ENCODE data around the gene SKI.

The SKI gene

DNA sequence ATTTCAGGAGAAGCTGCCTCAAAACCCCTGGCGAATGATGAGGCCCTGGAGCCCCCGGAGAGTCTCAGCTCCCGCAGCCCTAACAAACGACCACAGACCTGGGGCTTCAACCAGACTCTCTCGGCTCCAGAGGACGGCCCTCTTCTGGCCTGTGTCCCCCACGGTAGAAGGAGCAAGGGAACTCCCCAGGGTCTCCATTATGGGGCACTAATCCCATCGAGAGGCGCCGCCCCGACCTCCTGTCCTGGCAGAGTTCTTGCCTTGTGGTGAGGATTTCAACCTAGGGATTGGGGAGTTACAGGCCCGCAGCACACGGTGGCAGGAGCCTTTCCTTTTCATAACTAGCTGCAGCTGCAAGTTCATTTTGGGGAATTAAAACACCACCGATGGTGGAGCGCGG is 39.8 kb upstream of the SKI start:
- Mint-ChIP-seq H3K4me3 (no peak overlapping the region), H3K9me3 (no peaks in the 10 kb centered on the region), H3K36me3 (ENCODE audit: low read depth) (peaks cover 1% of the 10 kb centered on the region), H3K27ac (no peak overlapping the region), H3K27me3 (ENCODE audit: low read depth) (no peaks in the 10 kb centered on the region), H3K4me1 (ENCODE audit: low read depth) (peaks cover 2% of the 10 kb centered on the region)
- no peak for DNase-seq (ENCODE audit: low spot score)

DNA sequence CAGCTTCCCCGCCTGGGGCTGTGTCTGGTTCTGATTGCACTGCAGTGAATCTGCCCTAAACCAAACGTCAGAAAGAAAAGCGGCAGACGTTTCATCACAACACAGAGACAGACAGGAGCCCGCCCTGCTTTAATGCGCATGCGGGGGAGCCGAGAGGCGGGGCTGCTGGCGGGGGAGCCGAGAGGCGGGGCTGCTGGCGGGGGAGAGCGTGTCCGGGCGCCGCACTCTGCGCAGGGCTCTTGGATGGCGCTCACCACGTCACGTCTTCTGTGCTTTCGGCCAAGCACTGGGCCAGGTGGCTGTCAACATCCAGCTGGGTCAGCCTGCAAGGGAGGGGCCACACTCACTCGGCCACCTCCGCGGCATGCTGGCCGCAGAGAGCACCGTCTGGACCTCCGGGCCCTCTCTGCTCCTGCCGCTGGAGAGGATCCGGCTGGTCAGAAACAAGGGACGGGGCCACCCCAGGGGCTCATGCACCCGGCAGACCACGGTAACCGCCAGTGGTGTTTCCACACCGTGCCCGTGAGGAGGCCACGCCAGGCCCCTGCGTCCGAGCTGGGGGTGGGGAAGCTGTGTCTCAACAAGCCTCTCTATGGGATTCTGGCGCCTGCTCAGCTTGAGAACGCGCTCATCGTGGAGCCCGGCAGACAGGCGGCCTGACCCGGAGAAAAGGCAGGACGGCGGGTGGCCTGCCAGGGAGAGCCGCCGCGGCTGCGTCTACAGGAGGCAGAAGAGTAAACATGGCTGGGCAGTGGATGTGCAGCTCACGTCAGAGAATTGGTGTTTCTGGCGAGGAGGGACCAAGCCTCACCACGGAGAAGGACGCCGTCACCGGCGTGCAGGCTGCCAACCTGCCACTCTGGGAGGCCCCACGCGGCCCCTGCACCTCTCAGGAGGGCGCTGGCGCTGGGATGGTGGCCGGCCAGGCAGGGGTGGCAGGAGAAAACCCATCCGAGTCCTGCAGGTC is 38.4 kb upstream of the SKI start:
- peak overlapping the region; percentile 63 for H3K4me3 Mint-ChIP-seq

DNA sequence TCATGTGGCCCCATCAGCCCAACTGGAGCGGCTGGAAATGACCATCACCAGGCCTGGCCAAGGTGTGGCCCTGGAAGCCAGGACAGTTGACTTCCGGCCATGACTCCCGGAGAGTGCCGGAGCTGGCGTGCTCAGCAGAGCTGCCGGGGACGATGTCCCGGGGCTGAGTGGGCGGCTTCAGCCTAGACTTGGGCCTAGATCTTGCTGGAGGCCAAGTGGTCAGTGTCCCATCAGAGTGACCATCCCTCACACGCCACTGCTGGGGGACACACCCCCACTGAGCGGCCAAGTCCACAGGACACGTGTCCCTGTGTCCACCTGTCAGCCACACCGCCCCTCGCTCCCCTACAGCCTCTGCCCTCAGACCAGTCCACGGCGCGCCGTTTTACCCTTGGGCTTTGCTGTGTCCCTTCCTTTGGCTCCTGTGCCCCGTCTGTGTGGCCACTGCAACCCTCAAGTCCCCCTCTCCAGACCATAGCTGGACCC is 37.6 kb upstream of the SKI start:
- H3K27me3 Mint-ChIP-seq (ENCODE audit: low read depth), result no peaks in the 10 kb centered on the region
- no peak overlapping the region for H3K27ac Mint-ChIP-seq
- peaks cover 1% of the 10 kb centered on the region for H3K36me3 Mint-ChIP-seq (ENCODE audit: low read depth)
- H3K4me1 Mint-ChIP-seq (ENCODE audit: low read depth), result peaks cover 2% of the 10 kb centered on the region
- no peak overlapping the region for H3K4me3 Mint-ChIP-seq
- H3K9me3 Mint-ChIP-seq, result no peaks in the 10 kb centered on the region
- no peak for DNase-seq (ENCODE audit: low spot score)

More for the DNA sequence above, 38.4 kb upstream of the SKI start:
- peak; percentile 76 for DNase-seq (ENCODE audit: low spot score)
- Mint-ChIP-seq H3K4me1 (ENCODE audit: low read depth) (peaks cover 2% of the 10 kb centered on the region), H3K9me3 (no peaks in the 10 kb centered on the region), H3K27ac (peak overlapping the region; percentile 85), H3K36me3 (ENCODE audit: low read depth) (peaks cover 1% of the 10 kb centered on the region), H3K27me3 (ENCODE audit: low read depth) (no peaks in the 10 kb centered on the region)

DNA sequence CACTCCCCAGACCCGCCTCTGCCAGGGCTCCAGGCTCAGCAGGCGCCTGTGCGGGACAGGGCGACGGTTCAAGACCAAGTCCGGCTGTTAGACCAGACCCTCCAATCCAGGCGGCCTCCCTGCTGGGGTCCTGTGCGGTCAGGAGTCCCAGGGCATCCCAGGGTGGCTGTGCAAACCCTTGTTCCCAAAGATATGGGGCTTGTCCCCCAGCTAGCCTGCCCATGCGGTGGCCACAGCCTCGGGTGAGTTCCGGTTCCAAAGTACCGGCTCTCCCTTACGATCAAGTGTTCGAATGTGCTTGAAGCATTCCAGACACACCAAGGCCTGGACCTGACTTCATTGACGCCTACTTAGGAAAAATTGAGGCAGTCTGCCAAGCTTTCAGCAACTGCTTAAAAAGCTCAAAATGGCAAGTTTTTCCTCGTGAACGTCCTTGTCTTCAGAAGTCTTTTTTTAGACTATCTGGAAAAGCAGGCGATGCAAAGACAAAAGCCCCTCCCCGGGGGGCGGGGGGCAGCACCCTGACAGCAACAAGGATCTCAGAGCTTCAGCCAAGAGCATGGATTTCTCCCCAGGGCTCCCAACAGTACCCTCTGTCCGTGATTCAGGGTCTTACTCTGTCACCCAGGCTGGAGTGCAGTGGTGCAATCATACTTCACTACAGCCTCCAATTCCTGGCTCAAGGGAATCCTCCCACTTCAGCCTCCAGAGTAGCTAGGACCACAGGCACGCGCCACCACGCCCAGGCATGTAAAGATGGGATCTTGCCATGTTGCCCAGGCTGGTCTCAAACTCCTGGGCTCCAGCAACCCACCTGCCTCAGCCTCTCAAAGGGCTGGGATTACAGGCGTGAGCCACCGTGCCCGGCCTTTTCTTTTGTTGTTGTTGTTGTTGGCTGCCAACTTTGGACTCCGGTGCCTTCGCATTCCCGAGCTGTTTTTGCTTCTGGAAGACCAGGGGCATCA is 35.8 kb upstream of the SKI start:
- H3K27ac Mint-ChIP-seq, result no peak overlapping the region
- H3K9me3 Mint-ChIP-seq, result no peaks in the 10 kb centered on the region
- peak overlapping the region; percentile 46 for H3K4me3 Mint-ChIP-seq
- no peaks in the 10 kb centered on the region for H3K27me3 Mint-ChIP-seq (ENCODE audit: low read depth)
- peaks cover 2% of the 10 kb centered on the region for H3K4me1 Mint-ChIP-seq (ENCODE audit: low read depth)
- no peaks in the 10 kb centered on the region for H3K36me3 Mint-ChIP-seq (ENCODE audit: low read depth)
- no peak for DNase-seq (ENCODE audit: low spot score)

DNA sequence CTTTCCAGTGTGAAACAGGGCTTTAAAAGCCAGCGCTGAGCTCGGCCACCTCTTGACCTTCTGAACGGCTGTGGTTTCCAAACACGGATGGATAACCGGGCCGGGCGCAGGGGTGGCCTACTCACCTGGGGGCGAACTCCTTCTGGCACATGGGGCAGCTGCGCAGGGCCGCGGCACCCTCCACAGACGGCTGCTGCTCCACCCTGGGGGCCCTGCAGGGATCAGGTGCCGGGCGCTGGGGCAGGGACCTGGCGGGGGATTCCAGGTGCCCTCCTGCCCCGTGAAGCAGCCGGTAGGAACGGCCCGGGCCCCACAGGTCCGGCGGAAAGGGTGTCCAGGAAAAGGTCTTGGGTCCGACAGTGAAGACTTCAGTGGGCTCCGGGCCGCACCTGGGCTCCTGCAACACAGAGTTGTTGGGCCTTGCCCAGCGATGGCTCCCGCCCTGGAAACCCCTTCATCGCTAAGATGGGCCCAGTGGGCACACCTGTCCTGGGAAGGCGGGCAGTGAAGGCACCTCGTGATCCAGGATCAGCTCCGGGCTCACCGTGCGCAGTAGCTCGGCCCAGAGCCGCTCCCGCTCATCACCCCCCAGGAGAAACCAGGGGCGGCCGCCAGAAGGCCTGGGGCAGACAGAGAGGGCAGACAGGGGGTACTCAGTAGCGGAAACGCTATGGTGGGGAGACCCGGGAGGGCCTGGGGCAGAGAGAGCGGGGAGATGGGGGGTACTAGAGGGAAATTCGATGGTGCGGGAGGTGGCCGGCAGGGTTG is 34.4 kb upstream of the SKI start:
- Mint-ChIP-seq H3K9me3 (no peaks in the 10 kb centered on the region), H3K27me3 (ENCODE audit: low read depth) (no peaks in the 10 kb centered on the region), H3K4me3 (peak overlapping the region; percentile 66), H3K4me1 (ENCODE audit: low read depth) (peaks cover 2% of the 10 kb centered on the region), H3K36me3 (ENCODE audit: low read depth) (no peaks in the 10 kb centered on the region), H3K27ac (peak overlapping the region; percentile 75)
- DNase-seq (ENCODE audit: low spot score), result no peak

DNA sequence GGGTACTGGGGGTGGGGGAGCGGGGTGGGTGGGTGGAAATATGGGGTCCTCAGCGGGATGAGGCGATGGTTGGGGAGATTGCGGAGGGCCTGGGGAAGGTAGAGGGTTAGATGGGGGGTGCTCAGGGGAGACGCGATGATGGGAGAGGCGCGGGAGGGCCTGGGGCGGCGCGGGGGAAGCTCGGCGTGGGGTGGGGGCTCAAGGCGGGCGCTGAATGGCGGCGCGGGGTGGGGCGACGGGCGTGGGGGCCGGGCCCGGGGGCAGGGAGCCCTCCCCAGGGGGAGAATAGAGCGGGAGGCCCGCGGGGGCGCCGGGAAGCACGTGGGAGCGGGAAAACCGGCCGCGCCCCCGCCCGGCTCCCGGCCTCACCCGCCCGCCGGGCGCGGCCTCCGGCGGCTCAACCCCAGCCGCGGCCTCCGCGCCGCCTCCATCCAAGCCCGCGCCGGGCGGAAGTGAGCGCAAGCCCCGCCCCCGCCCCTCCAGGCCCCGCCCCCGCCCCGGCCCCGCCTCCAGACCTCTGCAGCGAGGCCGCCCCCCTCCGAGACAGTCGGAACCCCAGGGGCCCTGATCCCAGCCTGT is 33.7 kb upstream of the SKI start, which contains the start of gene FAAP20:
TSS of gene FAAP20 (minus strand) at position 454 of the 579 bp plus-strand sequence. CDS start at position 431, 23 bp downstream.
- peak within 1 kb of the TSS; percentile 93 for H3K27ac Mint-ChIP-seq
- peak within 1 kb of the TSS; percentile 86 for H3K4me3 Mint-ChIP-seq
- H3K36me3 Mint-ChIP-seq (ENCODE audit: low read depth), result no peaks in the 10 kb centered on the region
- DNase-seq (ENCODE audit: low spot score), result peak; percentile 70
- H3K27me3 Mint-ChIP-seq (ENCODE audit: low read depth), result no peaks in the 10 kb centered on the region
- peaks cover 3% of the 10 kb centered on the region for H3K4me1 Mint-ChIP-seq (ENCODE audit: low read depth)
- no peaks in the 10 kb centered on the region for H3K9me3 Mint-ChIP-seq

DNA sequence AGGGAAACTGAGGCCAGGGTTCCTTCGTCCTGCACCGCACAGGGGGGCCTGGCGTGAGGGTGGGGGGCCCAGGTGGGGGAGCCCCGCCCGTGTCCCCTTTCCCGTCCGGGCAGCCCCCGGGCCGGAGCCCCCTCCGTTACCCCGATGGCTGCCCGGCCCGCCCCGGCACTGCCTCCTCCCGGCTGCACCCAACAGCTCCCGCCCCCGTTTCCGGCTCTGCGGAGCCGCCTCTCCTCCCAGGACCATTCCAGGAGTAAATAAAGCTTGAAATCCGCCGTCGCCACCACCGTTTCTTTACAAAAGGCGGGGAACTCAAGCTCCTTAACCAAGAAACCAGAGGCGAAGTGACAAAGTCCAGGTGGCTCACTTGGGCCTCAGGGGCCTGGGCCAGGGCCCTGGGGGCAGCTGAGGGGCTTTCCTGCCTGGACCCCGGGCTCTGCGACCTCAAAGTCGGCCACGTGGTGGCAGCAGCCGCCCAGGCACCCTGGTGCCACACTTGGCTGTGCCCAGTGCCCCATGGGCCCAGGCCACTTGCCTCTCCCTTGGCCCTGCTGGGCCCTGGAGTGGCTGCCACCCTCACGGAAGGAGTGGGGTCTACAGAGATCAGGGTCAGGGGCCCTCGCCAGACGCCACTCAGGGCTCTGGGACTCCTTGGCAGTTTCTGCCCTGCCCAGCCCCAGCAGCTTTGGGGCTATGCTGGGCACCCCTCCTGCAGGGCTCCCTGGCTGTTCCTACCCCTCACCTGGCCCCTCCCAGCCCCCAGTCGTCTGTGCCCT is 33.0 kb upstream of the SKI start:
- Mint-ChIP-seq H3K9me3 (no peaks in the 10 kb centered on the region), H3K4me1 (ENCODE audit: low read depth) (peaks cover 9% of the 10 kb centered on the region), H3K27me3 (ENCODE audit: low read depth) (no peaks in the 10 kb centered on the region), H3K4me3 (peak overlapping the region; percentile 86), H3K27ac (peak overlapping the region; percentile 93), H3K36me3 (ENCODE audit: low read depth) (no peaks in the 10 kb centered on the region)
- peak; percentile 86 for DNase-seq (ENCODE audit: low spot score)

DNA sequence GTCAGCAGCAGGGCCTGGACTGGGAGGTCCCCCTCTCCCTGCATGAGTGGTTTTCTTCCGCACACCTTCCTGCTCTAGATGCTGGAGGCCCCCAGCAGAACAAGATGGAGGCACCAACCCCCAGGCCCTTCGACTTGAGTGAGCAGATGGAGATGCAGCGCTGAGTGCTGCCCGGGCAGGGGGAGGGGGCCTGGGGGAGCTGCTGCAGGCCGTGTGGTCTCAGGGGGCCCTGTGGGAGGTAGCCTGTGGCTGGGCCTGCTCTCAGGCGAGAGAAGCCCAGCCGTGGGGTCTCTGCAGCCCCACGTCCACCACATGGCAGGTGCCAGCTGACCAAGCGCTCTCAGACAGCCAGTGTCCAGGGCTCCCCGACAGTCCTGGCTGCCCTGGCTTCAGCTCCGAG is 32.3 kb upstream of the SKI start:
- no peak for DNase-seq (ENCODE audit: low spot score)
- no peaks in the 10 kb centered on the region for H3K36me3 Mint-ChIP-seq (ENCODE audit: low read depth)
- H3K4me1 Mint-ChIP-seq (ENCODE audit: low read depth), result peaks cover 9% of the 10 kb centered on the region
- no peaks in the 10 kb centered on the region for H3K9me3 Mint-ChIP-seq
- no peaks in the 10 kb centered on the region for H3K27me3 Mint-ChIP-seq (ENCODE audit: low read depth)
- no peak overlapping the region for H3K4me3 Mint-ChIP-seq
- no peak overlapping the region for H3K27ac Mint-ChIP-seq

DNA sequence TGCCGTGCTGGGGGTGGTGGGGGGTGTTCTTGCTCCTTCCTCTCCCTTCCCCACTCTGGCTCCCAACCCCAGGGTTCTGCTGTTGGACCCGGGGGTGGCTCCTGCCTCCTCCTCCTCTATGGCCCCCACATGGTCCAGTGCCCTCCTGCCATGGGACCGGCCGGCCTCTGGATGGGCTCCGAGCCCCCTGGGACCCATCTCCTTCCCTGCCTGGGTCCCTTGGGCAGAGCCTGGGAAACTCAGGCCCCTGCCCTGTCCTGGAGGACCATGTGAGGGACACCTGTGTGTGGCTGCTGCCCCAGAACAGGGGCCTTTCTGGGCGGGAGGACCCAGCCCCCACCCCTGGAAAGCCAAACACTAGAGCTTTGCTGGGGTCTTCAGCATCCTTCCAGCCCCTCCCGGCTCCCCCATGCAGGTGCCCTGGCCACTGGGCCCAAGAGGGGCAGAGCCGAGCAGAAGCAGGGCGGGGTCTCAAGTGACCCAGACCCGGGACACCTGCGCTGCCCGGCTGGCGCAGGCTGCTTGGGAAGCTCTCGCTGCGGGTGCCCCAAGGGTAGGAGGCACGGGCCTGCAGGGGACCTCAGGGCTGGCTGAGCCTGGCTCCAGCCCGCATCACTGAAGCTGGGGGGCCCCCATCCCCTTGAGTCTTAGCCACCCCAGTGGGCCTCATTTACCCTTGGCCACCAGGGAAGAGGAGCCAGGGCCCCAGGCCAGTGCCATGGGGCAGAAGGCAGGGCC is 31.0 kb upstream of the SKI start:
- Mint-ChIP-seq H3K36me3 (ENCODE audit: low read depth) (no peaks in the 10 kb centered on the region), H3K27me3 (ENCODE audit: low read depth) (no peaks in the 10 kb centered on the region), H3K9me3 (no peaks in the 10 kb centered on the region), H3K27ac (no peak overlapping the region), H3K4me3 (no peak overlapping the region), H3K4me1 (ENCODE audit: low read depth) (peaks cover 9% of the 10 kb centered on the region)
- DNase-seq (ENCODE audit: low spot score), result no peak

DNA sequence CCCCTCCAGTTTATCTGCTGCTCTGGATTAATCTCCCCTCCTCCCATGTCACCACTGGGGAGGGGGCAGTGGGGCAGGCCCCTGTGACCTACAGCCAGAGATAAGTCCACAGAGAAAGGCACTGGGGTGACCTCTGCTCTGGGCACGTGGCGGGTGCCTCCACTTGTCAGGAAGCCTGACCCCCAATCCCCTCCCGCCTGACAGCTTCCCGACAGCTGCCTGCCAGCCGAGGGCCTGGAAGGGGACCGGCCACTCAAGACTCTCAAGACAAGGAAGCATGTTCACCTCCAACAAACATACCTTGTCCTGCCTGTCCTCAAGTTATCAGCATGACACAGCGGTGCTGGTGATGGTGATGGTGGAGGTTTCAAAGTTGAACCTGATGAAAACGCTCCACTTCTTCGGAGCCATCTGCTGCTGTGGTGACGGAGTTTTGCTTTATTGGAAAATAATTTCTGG is 30.4 kb upstream of the SKI start:
- Mint-ChIP-seq H3K36me3 (ENCODE audit: low read depth) (no peaks in the 10 kb centered on the region), H3K4me3 (no peak overlapping the region), H3K9me3 (no peaks in the 10 kb centered on the region), H3K4me1 (ENCODE audit: low read depth) (peaks cover 9% of the 10 kb centered on the region), H3K27me3 (ENCODE audit: low read depth) (no peaks in the 10 kb centered on the region), H3K27ac (peak overlapping the region; percentile 49)
- DNase-seq (ENCODE audit: low spot score), result no peak

DNA sequence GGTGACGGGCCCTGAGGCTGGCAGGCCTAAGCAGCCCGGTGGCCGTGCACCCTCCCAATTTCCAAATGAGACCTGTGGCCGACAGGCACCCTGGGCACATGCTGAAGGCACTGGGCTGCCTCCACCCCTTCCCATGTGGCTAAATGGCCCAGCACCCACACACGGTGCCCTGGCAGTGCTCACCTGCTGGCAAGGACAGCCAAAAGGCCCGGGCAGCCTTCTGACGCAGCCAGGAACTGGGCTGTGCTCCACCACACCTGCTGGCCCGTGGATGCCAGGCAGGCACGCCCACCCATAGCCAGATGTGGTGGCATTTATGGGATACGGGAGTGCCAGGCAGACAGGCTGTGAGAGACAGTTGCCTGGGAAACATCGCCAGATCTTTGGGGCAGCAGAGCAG is 29.5 kb upstream of the SKI start:
- peak overlapping the region; percentile 87 for H3K27ac Mint-ChIP-seq
- no peak for DNase-seq (ENCODE audit: low spot score)
- H3K9me3 Mint-ChIP-seq, result no peaks in the 10 kb centered on the region
- peaks cover 9% of the 10 kb centered on the region for H3K4me1 Mint-ChIP-seq (ENCODE audit: low read depth)
- no peaks in the 10 kb centered on the region for H3K27me3 Mint-ChIP-seq (ENCODE audit: low read depth)
- no peaks in the 10 kb centered on the region for H3K36me3 Mint-ChIP-seq (ENCODE audit: low read depth)
- peak overlapping the region; percentile 90 for H3K4me3 Mint-ChIP-seq
